H9 (cell line): ENCODE results near the gene DYNAP. TPM values are rescaled to one million over a fixed set of nuclear protein-coding genes. Genes with fewer than 3 reads are reported as not detected.

Source experiments
- DNase-seq: peaks from one replicate; pipeline ENCODE4 v3.0.0-alpha.2; 2017
- H2AFZ ChIP-seq: one replicate; pipeline ENCODE4 v1.6.1; 2013; ENCODE audit warnings: mild to moderate bottlenecking, low read length, control low read depth, moderate library complexity
- H2AK5ac ChIP-seq: 2 replicates; pipeline ENCODE4 v1.6.1; 2013; ENCODE audit warnings: low read length, control low read depth, mixed read lengths; ENCODE audit not compliant: insufficient read length
- H2BK120ac ChIP-seq: one replicate; pipeline ENCODE4 v1.6.1; 2013; ENCODE audit warnings: low read depth, mild to moderate bottlenecking, low read length, control low read depth, inconsistent platforms; ENCODE audit not compliant: poor library complexity, severe bottlenecking
- H2BK12ac ChIP-seq: 2 replicates; pipeline ENCODE4 v1.6.1; 2013; ENCODE audit warnings: low read length, control low read depth, mixed read lengths, low read depth; ENCODE audit not compliant: insufficient read length
- H2BK15ac ChIP-seq: 2 replicates; pipeline ENCODE4 v1.6.1; 2013; ENCODE audit warnings: low read depth, low read length, control low read depth
- H2BK20ac ChIP-seq: one replicate; pipeline ENCODE4 v1.6.1; 2013; ENCODE audit warnings: low read depth, mild to moderate bottlenecking, low read length, control low read depth, inconsistent platforms; ENCODE audit not compliant: poor library complexity, severe bottlenecking
- H2BK5ac ChIP-seq: 2 replicates; pipeline ENCODE4 v1.6.1; 2013; ENCODE audit warnings: low read length, control low read depth, mixed read lengths; ENCODE audit not compliant: insufficient read length
- H3K14ac ChIP-seq: 2 replicates; pipeline ENCODE4 v1.6.1; 2013; ENCODE audit warnings: low read length, control low read depth; ENCODE audit not compliant: insufficient read depth
- H3K18ac ChIP-seq: 2 replicates; pipeline ENCODE4 v1.6.1; 2013; ENCODE audit warnings: low read depth, mild to moderate bottlenecking, mixed read lengths, low read length, control low read depth; ENCODE audit not compliant: insufficient read length
- H3K23ac ChIP-seq: 2 replicates; pipeline ENCODE4 v1.6.1; 2013; ENCODE audit warnings: low read length, control low read depth, mixed read lengths, low read depth; ENCODE audit not compliant: insufficient read length
- H3K23me2 ChIP-seq: 2 replicates; pipeline ENCODE4 v1.6.1; 2013; ENCODE audit warnings: low read depth, mild to moderate bottlenecking, mixed read lengths, low read length, control low read depth; ENCODE audit not compliant: insufficient read length, poor library complexity, severe bottlenecking
- H3K27ac ChIP-seq: 2 replicates; pipeline ENCODE4 v1.5.1; 2013; ENCODE audit warnings: low read length, control low read depth, mixed read lengths, low read depth; ENCODE audit not compliant: insufficient read length
- H3K27me3 ChIP-seq: 2 replicates; pipeline ENCODE4 v1.6.1; 2013; ENCODE audit warnings: low read length, control low read depth, inconsistent platforms; ENCODE audit not compliant: insufficient read depth
- H3K4ac ChIP-seq: 2 replicates; pipeline ENCODE4 v1.6.1; 2013; ENCODE audit warnings: low read depth, mild to moderate bottlenecking, control low read depth, inconsistent platforms, low read length, moderate library complexity
- H3K4me1 ChIP-seq: 2 replicates; pipeline ENCODE4 v1.6.1; 2013; ENCODE audit warnings: low read length, control low read depth, inconsistent platforms; ENCODE audit not compliant: insufficient read depth
- H3K4me2 ChIP-seq: 2 replicates; pipeline ENCODE4 v1.6.1; 2013; ENCODE audit warnings: low read length, control low read depth, mixed read lengths; ENCODE audit not compliant: insufficient read length, insufficient read depth
- H3K56ac ChIP-seq: 2 replicates; pipeline ENCODE4 v1.6.1; 2013; ENCODE audit warnings: low read depth, mild to moderate bottlenecking, mixed read lengths, low read length, control low read depth; ENCODE audit not compliant: insufficient read length
- H3K79me1 ChIP-seq: 2 replicates; pipeline ENCODE4 v1.6.1; 2013; ENCODE audit warnings: low read depth, mild to moderate bottlenecking, moderate library complexity, low read length, control low read depth, inconsistent platforms; ENCODE audit not compliant: insufficient read depth, poor library complexity, severe bottlenecking
- H3K79me2 ChIP-seq: 2 replicates; pipeline ENCODE4 v1.6.1; 2013; ENCODE audit warnings: low read length, control low read depth, inconsistent platforms; ENCODE audit not compliant: insufficient read depth
- H3K9ac ChIP-seq: 2 replicates; pipeline ENCODE4 v1.6.1; 2013; ENCODE audit warnings: low read length, control low read depth, mixed read lengths; ENCODE audit not compliant: insufficient read length; ENCODE audit errors: extremely low read depth
- H3K9me3 ChIP-seq: one replicate; pipeline ENCODE4 v1.6.1; 2013; ENCODE audit warnings: low read depth, low read length, inconsistent platforms; ENCODE audit not compliant: control insufficient read depth
- H3T11ph ChIP-seq: one replicate; pipeline ENCODE4 v1.6.1; 2013; ENCODE audit warnings: mild to moderate bottlenecking, low read length, control low read depth, inconsistent platforms
- H4K20me1 ChIP-seq: one replicate; pipeline ENCODE4 v1.6.1; 2013; ENCODE audit not compliant: control insufficient read depth, insufficient read length, insufficient read depth
- H4K5ac ChIP-seq: 2 replicates; pipeline ENCODE4 v1.6.1; 2013; ENCODE audit warnings: low read depth, mild to moderate bottlenecking, mixed read lengths, low read length, control low read depth; ENCODE audit not compliant: insufficient read length
- H4K8ac ChIP-seq: replicated peaks from 2 replicates; pipeline ENCODE4 v1.6.1; 2013; ENCODE audit warnings: low read length, control low read depth, mixed read lengths, low read depth; ENCODE audit not compliant: insufficient read length
- H4K91ac ChIP-seq: 2 replicates; pipeline ENCODE4 v1.6.1; 2013; ENCODE audit warnings: low read depth, mild to moderate bottlenecking, moderate library complexity, mixed read lengths, low read length, control low read depth; ENCODE audit not compliant: insufficient read length
- H3K27ac Mint-ChIP-seq, 3 experiments: 2 replicates in 2 of 3; 3 replicates in 1 of 3; pipeline ENCODE4 v1.8.0; 2020 to 2021; ENCODE audit warnings: mixed read lengths in 3 of 3, mild to moderate bottlenecking in 1 of 3, moderate library complexity in 1 of 3
- H3K27me3 Mint-ChIP-seq: 2 replicates; pipeline ENCODE4 v1.8.0; 2021; ENCODE audit warnings: low read depth, mild to moderate bottlenecking, moderate library complexity, mixed read lengths
- H3K36me3 Mint-ChIP-seq, 3 experiments: 2 replicates in 2 of 3; 3 replicates in 1 of 3; pipeline ENCODE4 v1.8.0; 2020 to 2021; ENCODE audit warnings: low read depth in 3 of 3, mixed read lengths in 3 of 3; ENCODE audit not compliant: insufficient read depth in 1 of 3
- H3K4me1 Mint-ChIP-seq, 2 experiments: 2 replicates each; pipeline ENCODE4 v1.8.0; 2020; ENCODE audit warnings: mixed read lengths in 2 of 2
- H3K4me3 Mint-ChIP-seq, 2 experiments: 2 replicates in 1 of 2; 3 replicates in 1 of 2; pipeline ENCODE4 v1.8.0; 2020 to 2021; ENCODE audit warnings: mild to moderate bottlenecking in 2 of 2, mixed read lengths in 2 of 2, moderate library complexity in 1 of 2
- H3K9me3 Mint-ChIP-seq, 2 experiments: 2 replicates in 1 of 2; 3 replicates in 1 of 2; pipeline ENCODE4 v1.8.0; 2020; ENCODE audit warnings: mild to moderate bottlenecking in 2 of 2, mixed read lengths in 2 of 2, moderate library complexity in 1 of 2
- CTCF ChIP-seq: fragments of 200-600 bp; sonication (generic); conservative IDR thresholded peaks from 3 replicates; pipeline ENCODE4 v1.8.0; 2021; ENCODE audit warnings: antibody characterized with exemption, mild to moderate bottlenecking
- WGBS: extraction: QIAGEN DNeasy Blood & Tissue Kit; methylation state at CpG from one replicate; pipeline ENCODE4 v1.1.7; 2013; ENCODE audit warnings: missing lambda C conversion rate, low lambda C conversion rate, mixed read lengths; ENCODE audit not compliant: insufficient read length; ENCODE audit errors: extremely low coverage; 5-methylcytosine and 5-hydroxymethylcytosine counted together
- total RNA-seq: library from RNA; stranded (reverse); gene quantifications from 2 replicates; pipeline ENCODE4 v1.2.1, GENCODE V29; 2021

Gene DYNAP
- total RNA-seq, 1 experiment from 2014 or later: 2.5 TPM

- no peaks in the 10 kb centered on the region for H3K4me1 ChIP-seq
- H3K4me2 ChIP-seq: no peak overlapping the region
- WGBS: no CpG with 5 or more reads among the region's 4 CpGs
- no peak overlapping the region for H4K8ac ChIP-seq
- H3K9me3 ChIP-seq: no peaks in the 10 kb centered on the region
- H2BK120ac ChIP-seq: no peak overlapping the region
- no peak for TF ChIP-seq CTCF
- Mint-ChIP-seq H3K27ac (0 out of 7 replicates have a peak overlapping the region, but pooled peaks of 1 of the 3 experiments have one; percentile 1), H3K9me3 (no peaks in the 10 kb centered on the region; a peak in 1 of 5 replicates), H3K4me3 (no peak overlapping the region), H3K36me3 (no peaks in the 10 kb centered on the region), H3K27me3 (no peaks in the 10 kb centered on the region), H3K4me1 (peaks cover 8 to 11% of the 10 kb centered on the region in 2 experiments)
- H2BK20ac ChIP-seq: no peak overlapping the region
- no peaks in the 10 kb centered on the region for H3K27me3 ChIP-seq
- H2AK5ac ChIP-seq: no peak overlapping the region
- H3K23me2 ChIP-seq: no peaks in the 10 kb centered on the region
- no peak overlapping the region for H3K9ac ChIP-seq
- no peak for DNase-seq
- no peak overlapping the region for H3K27ac ChIP-seq
- no peak overlapping the region for H3K14ac ChIP-seq
- no peak overlapping the region for H3K4ac ChIP-seq
- H4K20me1 ChIP-seq: no peaks in the 10 kb centered on the region
- H3K23ac ChIP-seq: no peak overlapping the region
- no peaks in the 10 kb centered on the region for H3K79me2 ChIP-seq
- H4K5ac ChIP-seq: no peak overlapping the region
- H2BK5ac ChIP-seq: no peak overlapping the region
- no peak overlapping the region for H3K18ac ChIP-seq
- H4K91ac ChIP-seq: no peak overlapping the region
- H3K79me1 ChIP-seq: no peaks in the 10 kb centered on the region
- no peak overlapping the region for H2BK12ac ChIP-seq
- H2AFZ ChIP-seq: no peak overlapping the region
- H3T11ph ChIP-seq: no peak overlapping the region
- no peak overlapping the region for H2BK15ac ChIP-seq
- no peak overlapping the region for H3K56ac ChIP-seq
These were observed 45.2 kb downstream of the DYNAP start for GRCh38 chr18:54636217-54636616.
